Measurements from ENCODE around the gene MAPK10. TPM values are rescaled to one million over a fixed set of nuclear protein-coding genes. Genes with fewer than 3 reads are reported as not detected.
"Not testable (repeated sequence)": the region's sequence is repeated elsewhere in the genome, so short reads cannot be mapped to it uniquely, and the experiment has no call there.

The MAPK10 gene
- total and polyA plus RNA-seq, 9 of the 15 experiments (the other 6 are each of a cell fraction or from before 2014, with no cell fraction given) = 0.10 to 0.53 (median 0.18) TPM; not detected in 4

DNA sequence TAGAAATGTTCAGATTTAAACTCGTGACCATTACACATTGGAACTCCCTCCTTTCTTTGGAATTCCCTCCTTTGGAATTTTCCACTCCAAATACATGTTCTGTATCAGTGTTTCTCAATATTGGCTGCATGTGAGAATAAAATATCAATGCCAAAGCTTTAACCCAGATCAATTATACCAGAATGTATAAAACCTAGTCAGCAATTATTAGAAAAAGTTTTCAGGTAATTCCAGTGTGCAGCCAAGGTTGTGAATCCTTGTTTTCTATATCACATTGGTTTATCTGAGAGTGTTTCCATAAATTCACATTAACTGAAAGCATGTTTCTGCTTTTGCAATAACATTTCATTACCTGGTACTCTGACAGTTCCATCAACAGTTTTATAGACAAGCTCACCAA, 394.3 kb downstream of the MAPK10 start:
- H3K36me3 ChIP-seq (ENCODE audit: control insufficient read depth, insufficient read depth, low read length) = no peaks in the 10 kb centered on the region
- no peaks in the 10 kb centered on the region; the same call in 1 of the 2 replicates for H3K9me3 ChIP-seq (replicated peaks; ENCODE audit: control insufficient read depth, insufficient read depth, low read depth, low read length)
- intact Hi-C loops (cut with micrococcal nuclease) (no loop called here), in situ Hi-C loops (cut with MboI) (no loop called here)
- H3K9ac ChIP-seq (ENCODE audit: insufficient read depth in 1 of 2, low read depth in 2 of 2, low read length in 2 of 2) = no peak overlapping the region
- no peaks in the 10 kb centered on the region for H3K9me1 ChIP-seq (ENCODE audit: control insufficient read depth, insufficient read depth, low read length)
- no peak overlapping the region for H3K27ac ChIP-seq (ENCODE audit: extremely low read depth, low read depth, low read length)
- DNase-seq (ENCODE audit: extremely low read depth in 1 of 4, low spot score in 3 of 4) (no peak), ATAC-seq (no peak), FAIRE-seq (no peak)
- no peaks in the 10 kb centered on the region for H3K79me2 ChIP-seq (ENCODE audit: control insufficient read depth, insufficient read depth, low read length)
- H3K4me1 ChIP-seq (replicated peaks in 1 of 2; ENCODE audit: control insufficient read depth in 2 of 2, insufficient read depth in 2 of 2, low read length in 2 of 2) = no peaks in the 10 kb centered on the region
- no peak overlapping the region for H2AFZ ChIP-seq (ENCODE audit: low read depth, low read length)
- no peak overlapping the region for H3K4me3 ChIP-seq
- H3K4me2 ChIP-seq (ENCODE audit: insufficient read depth, low read length) = no peak overlapping the region
- H4K20me1 ChIP-seq (replicated peaks; ENCODE audit: control insufficient read depth, insufficient read depth, low read length) = no peaks in the 10 kb centered on the region
- no peaks in the 10 kb centered on the region for H3K27me3 ChIP-seq (ENCODE audit: control insufficient read depth in 2 of 2, insufficient read depth in 2 of 2, low read length in 2 of 2)
- no TSS peak for BruUV-seq (replicated peaks)
- TF ChIP-seq SP2 (IDR thresholded peaks at IDR 0.05; ENCODE audit: extremely low read depth, low read depth, low read length, poor library complexity, severe bottlenecking) (no peak), SIX5 (IDR thresholded peaks at IDR 0.05; ENCODE audit: borderline replicate concordance in 1 of 2, insufficient read depth in 1 of 2, low read depth in 1 of 2, low read length in 2 of 2) (no peak), C11orf30 (IDR thresholded peaks at IDR 0.05; ENCODE audit: low read depth) (peak; percentile 37), MAFF (IDR thresholded peaks at IDR 0.05; ENCODE audit: low read length) (peak; percentile 41), WHSC1 (IDR thresholded peaks at IDR 0.05; ENCODE audit: low read length) (no peak), MAFG (tag; conservative IDR thresholded peaks at IDR 0.05) (0 out of 2 replicates have a peak, but pooled peaks have one; percentile 16), ZNF316 (IDR thresholded peaks at IDR 0.05) (peak; percentile 73)
- 53% methylated on average over 1 of the region's 1 CpG for WGBS (ENCODE audit: insufficient coverage, low coverage, missing lambda C conversion rate)
- POLR2A ChIA-PET = no interaction called here
- CTCF ChIA-PET (ENCODE audit: low intra/inter-chr PET ratio) = no interaction called here

DNA sequence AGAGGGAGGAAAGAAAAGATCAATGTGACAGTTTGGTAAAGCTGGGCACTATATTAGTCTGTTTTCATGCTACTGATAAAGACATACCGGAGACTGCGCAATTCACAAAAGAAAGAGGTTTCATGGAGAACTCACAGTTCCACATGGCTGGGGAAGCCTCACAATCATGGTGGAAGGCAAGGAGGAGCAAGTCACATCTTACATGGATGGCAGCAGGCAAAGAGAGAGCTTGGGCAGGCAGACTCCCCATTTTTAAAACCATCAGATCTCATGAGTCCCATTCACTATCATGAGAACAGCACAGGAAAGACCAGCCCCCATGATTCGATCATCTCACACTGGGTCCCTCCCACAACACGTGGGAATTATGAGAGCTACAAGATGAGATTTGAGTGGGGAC, 394.8 kb downstream of the MAPK10 start:
- not testable (repeated sequence) for H2AFZ ChIP-seq (ENCODE audit: low read depth, low read length); BruUV-seq (replicated peaks)

More for the DNA sequence above, 394.8 kb downstream of the MAPK10 start:
- in situ Hi-C loops (cut with MboI); intact Hi-C loops (cut with micrococcal nuclease); H4K20me1 ChIP-seq (replicated peaks; ENCODE audit: control insufficient read depth, insufficient read depth, low read length); FAIRE-seq; H3K4me2 ChIP-seq (ENCODE audit: insufficient read depth, low read length); H3K4me1 ChIP-seq (replicated peaks in 1 of 2; ENCODE audit: control insufficient read depth in 2 of 2, insufficient read depth in 2 of 2, low read length in 2 of 2); H3K9me1 ChIP-seq (ENCODE audit: control insufficient read depth, insufficient read depth, low read length); H3K9ac ChIP-seq (ENCODE audit: insufficient read depth in 1 of 2, low read depth in 2 of 2, low read length in 2 of 2); ATAC-seq; H3K79me2 ChIP-seq (ENCODE audit: control insufficient read depth, insufficient read depth, low read length); H3K9me3 ChIP-seq (replicated peaks; ENCODE audit: control insufficient read depth, insufficient read depth, low read depth, low read length); POLR2A ChIA-PET; H3K27me3 ChIP-seq (ENCODE audit: control insufficient read depth in 2 of 2, insufficient read depth in 2 of 2, low read length in 2 of 2); H3K36me3 ChIP-seq (ENCODE audit: control insufficient read depth, insufficient read depth, low read length); CTCF ChIA-PET (ENCODE audit: low intra/inter-chr PET ratio); DNase-seq (ENCODE audit: extremely low read depth in 1 of 4, low spot score in 3 of 4); H3K27ac ChIP-seq (ENCODE audit: extremely low read depth, low read depth, low read length); H3K4me3 ChIP-seq: not testable (repeated sequence)
- 40% methylated on average over 4 of the region's 4 CpGs for WGBS (ENCODE audit: insufficient coverage, low coverage, missing lambda C conversion rate)
- TF ChIP-seq ZNF431 (CRISPR knock-in tag; IDR thresholded peaks at IDR 0.05) = peak; percentile 95
